GM18502 (cell line): ENCODE results near the gene TPI1.

Source experiments
- ATAC-seq: cut with Tn5 transposase; IDR thresholded peaks from one replicate; pipeline ENCODE4 v1.9.1; 2021; ENCODE audit warnings: mild to moderate bottlenecking; ENCODE audit not compliant: unreplicated experiment, poor library complexity

Gene TPI1

DNA sequence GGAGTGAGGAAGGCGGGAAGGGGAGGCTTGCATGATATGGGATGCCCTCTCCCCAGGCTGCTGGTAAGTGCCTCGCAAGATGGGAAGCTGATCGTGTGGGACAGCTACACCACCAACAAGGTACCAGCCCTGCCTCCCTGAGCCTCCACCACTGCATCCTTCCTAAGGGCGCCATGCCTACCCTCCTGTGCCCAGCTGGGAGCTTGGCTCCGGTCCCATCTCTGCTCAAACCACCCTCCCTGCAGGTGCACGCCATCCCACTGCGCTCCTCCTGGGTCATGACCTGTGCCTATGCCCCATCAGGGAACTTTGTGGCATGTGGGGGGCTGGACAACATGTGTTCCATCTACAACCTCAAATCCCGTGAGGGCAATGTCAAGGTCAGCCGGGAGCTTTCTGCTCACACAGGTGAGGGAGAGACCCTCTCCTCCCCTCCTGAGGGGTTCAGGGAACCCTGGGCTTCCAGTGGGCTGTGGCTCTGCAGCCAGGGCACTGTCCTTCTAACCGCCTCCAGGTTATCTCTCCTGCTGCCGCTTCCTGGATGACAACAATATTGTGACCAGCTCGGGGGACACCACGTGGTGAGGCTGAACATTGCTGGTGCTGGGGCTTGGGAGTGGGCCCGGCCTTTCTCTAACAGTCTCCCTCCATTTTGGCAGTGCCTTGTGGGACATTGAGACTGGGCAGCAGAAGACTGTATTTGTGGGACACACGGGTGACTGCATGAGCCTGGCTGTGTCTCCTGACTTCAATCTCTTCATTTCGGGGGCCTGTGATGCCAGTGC, 24.0 kb upstream of the TPI1 start:
- no peak for ATAC-seq

DNA sequence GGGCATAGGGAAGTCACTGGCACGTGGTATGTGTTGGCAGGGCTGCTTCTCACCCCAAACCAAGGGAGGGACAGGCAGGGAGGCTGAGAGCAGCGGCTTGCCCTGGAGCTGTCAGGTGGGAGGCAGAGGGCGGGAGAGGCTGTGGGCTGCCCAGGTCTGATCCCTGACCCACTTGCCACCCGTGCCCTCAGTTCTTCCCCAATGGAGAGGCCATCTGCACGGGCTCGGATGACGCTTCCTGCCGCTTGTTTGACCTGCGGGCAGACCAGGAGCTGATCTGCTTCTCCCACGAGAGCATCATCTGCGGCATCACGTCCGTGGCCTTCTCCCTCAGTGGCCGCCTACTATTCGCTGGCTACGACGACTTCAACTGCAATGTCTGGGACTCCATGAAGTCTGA, 21.9 kb upstream of the TPI1 start:
- no peak for ATAC-seq

DNA sequence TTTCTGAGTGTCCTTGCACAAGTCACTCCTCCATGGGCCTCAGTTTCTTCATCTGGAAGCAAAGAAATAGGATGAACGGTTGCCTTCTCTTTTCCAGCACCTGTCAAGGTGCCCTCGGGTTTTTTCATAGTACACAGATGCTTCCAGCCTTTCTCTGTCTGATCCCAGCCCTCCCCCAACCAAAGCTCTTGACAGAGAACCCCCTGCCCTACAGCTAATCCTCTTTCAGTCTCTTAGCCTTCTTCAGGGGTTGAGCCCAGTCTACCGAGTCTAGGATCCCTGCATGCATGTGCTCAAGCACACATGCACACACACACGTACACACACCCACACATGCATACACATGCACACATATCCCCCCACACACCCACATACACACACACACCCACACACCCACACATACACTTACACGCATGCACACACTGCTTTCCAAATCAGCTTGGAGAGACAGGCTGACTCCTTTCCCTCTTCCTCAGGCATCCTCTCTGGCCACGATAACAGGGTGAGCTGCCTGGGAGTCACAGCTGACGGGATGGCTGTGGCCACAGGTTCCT, 20.9 kb upstream of the TPI1 start:
- ATAC-seq = no peak

DNA sequence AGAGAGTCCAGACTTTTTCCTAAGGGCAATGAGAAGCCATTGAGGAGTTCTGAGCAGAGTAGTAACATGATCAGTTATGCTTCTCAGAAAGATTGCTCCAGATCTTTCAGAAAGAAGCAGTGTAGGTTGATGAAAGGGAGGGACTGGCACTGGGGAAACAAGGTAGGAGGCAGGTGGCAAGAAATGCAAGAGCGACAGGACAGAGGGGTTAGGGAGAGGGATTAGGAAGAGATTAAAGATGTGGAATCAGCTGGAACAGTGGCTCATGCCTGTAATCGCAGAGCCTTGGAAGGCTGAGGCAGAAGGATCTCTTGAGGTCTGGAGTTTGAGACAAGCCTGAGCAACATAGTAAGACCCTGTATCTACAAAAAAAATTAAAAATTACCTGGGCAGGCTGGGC, 19.7 kb upstream of the TPI1 start:
- no peak for ATAC-seq

DNA sequence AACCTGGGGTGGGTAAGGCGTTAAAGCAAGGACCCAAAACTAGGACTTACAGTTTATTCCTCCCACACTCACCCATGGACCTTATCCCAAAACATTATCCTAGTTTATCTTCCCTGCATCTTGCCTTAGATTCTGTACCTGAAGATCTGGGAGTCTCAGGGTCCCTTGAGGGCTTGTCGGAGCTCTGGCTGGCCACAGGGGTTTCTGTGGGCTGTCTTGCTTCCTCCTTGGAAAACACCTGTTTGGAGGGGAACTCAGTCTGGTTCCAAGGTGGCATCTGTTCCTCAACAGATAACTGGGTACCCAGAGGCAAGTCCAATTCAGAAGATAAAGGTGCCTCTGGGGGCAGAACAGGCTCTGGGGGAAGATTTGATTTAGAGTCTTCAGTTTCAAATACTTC, 17.9 kb upstream of the TPI1 start:
- ATAC-seq = no peak

DNA sequence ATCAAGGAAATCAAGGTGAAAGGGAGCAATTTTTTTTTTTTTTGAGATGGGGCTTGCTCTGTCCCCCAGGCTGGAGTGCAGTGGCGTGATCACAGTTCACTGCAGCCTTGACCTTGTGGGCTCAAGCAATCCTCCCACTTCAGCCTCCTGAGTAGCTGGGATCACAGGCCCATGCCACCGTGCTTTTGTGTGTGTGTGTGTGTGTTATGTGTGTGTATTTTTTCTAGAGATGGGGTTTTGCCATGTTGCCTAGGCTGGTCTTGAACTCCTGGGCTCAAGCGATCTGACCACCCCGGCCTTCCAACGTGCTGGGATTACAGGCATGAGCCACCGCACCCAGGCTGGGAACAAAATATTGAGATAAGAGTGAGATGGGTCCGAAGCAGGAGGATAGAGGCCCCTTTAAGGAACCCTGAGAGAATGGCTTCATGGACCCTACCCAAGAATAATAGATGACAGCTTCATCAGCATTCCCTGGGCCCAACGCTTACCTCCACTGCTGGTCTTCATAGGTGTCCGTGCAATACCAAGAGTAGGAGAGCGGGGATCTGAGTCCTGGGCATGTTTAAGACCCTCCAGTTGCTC, 17.3 kb upstream of the TPI1 start:
- ATAC-seq = no peak

DNA sequence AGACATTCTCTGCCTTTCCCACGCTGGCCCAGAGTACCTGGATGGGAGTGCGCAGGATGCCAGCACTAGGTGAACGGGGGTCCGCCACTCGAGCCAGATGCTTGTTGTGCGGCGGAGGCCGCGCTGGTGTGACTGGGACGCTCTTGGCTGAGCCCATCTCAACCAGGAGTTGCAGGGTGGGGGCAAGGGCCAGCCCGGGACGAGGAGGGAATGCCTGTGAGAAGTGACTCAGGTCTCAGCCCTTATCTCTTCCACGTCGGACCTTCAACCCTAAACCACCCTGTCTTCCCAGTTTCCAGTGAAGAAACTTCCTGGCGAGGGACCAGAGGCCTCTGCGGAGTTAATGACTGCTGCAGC, 16.6 kb upstream of the TPI1 start:
- ATAC-seq = no peak

DNA sequence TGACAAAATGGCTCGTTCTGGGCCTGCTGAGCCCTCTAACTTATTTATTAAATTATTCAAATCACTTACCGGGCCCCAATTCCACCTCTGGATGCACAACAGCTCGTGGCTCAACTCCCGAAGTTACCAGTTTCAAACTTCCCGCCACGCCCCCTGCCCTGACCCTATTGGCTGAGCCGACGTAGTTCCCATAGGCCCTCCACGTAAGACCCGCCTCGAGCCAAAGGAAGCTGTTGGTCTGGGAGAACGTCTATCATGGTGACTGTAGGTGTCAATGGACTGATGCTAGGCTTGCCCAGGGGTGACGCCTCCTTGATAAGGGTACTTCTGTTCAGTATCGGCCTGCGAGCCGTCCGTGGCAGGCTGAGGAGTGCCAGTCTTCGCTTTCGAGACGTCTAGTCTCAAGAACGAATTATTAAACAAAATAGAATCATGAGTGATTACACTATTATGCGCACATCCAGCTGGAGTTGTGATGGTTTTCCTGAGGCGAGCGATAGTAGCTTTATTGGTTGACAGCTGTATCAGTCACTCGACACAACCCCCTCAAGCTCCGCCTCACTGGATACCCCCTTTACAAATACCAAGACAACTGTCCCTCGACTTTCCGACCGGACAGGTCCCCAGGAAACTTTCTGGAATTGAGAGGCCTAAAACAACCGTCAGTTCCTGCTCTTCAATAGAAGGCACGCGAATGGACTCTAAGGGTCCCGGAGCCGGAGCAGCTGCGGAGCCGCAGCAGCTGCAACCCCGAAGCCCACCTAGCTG, 16.0 kb upstream of the TPI1 start, which contains the start of gene CDCA3:
Gene CDCA3, minus strand, starts transcription at position 134 of the 768 bp plus-strand sequence. CDS start 334 bp downstream, outside the sequence.
- peak; percentile 54 for ATAC-seq

DNA sequence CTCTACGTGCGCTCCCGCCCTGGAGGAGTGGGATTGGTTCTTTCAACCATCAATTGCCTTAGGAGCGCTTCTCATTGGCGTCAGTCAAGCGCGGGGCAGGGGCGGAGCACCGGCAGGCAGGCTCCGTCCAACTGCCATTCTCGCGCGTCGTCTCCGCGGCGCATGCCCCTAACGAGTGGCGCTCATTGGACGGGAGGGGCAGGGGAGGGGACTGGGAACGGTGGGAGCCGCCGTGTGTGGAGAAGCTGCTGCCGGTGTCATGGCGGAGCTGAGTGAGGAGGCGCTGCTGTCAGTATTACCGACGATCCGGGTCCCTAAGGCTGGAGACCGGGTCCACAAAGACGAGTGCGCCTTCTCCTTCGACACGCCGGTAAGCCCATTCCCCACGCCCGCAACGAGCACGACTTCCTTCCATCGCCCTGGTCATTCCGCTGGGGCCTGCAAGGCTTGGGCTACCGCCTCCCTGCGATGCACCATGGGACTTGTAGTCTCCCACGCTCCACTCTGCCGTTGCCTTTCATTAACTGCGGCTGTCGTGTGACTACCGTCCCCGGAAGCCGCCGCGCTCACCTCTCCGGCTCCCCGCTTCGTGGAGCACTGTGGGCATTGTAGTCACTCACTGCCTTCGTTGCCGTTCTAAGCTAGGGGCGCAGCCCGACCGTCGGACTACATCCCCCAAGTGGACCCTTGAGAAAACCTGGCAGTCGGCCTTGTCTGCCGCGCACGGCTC, 15.2 kb upstream of the TPI1 start, which contains the start of gene USP5:
Gene USP5, plus strand, starts transcription at position 230 of the 730 bp plus-strand sequence. Its CDS starts 30 bp downstream, at position 260.
- ATAC-seq = peak; percentile 70

DNA sequence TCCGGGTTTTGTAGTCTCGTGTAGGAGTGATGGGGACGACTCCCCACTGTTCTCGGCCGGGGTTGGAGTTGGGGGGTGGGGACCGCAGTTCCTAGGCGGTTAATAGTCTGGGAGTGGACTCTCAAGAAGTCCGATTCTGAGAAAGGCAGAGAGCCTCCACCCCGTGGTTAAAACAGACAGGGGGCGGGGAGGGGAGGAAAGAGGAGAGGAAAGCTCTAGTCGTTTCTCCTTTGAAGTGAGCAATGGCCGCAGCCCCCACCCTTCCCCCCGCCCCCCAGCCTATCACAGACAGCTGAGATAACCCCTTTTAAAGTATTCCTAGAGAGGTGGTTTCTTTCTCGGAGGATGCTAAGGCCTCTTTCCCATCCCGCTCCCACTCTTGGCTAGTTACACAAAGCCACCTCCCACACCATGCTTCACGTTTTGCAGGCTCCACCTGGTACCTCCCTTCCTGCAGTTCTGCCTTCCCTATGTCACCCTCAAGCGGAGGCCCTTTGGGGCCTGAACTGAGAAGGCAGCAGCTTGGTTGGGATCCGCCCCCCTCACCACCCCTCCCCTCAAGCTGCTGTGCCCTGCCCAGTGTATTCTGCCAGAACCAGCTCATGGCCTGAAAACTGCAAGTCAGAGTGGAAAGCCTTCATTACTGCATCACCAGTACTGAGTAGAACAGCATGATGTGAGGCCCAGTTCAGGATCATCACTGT, 14.5 kb upstream of the TPI1 start:
- ATAC-seq = no peak

DNA sequence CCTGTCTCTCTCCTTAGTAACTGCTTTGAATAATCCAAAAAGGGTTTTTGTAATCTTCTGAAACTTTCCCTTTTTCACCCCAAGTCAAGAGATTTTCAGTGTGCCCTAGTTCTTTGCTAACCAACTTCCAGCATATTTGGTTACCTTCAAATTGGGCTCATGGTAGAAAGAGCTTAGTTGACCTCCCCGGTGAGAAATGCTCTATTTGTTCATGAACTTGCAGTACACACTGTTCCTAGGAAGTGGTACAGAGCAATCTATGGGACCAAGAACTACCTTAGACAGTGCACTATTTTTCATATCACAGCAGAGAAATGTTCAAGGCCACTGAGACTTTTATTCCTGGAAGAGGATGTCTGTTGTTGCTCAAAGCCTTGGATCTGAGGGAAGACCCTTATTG, 13.7 kb upstream of the TPI1 start:
- no peak for ATAC-seq

DNA sequence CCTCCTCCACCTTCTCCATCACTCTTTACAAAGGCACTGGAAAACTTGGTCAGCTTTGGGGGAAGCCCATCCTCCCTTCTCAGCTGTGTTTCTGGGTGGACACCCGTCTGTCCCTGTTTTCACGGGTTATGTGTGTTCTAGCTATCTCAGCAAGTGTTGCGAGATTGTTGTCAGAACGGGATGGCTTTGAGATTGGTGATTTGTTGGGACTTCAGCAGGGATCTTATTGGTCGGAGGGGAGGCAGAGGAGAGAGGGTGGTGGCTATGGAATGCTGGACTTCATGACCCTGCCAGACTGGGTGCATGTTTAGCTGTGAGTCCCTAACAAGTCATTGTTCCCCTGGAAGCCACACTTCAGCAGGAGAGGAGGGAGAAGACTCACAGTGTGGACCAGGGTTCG, 13.3 kb upstream of the TPI1 start:
- ATAC-seq = no peak

DNA sequence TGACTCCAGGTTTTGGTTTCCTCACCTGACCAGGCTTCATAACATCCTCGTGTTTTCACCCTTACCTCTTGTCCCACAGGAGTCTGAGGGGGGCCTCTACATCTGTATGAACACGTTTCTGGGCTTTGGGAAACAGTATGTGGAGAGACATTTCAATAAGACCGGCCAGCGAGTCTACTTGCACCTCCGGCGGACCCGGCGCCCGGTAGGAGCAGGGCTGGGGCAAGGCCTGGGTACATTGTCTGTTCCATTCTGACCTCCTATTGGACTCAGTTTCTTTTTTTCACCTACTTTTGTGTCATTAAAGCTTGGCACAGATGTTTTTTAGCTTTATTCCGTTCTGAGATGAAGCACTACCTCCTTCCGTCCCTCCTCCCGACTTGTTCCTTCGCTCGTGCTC, 12.0 kb upstream of the TPI1 start:
- no peak for ATAC-seq

DNA sequence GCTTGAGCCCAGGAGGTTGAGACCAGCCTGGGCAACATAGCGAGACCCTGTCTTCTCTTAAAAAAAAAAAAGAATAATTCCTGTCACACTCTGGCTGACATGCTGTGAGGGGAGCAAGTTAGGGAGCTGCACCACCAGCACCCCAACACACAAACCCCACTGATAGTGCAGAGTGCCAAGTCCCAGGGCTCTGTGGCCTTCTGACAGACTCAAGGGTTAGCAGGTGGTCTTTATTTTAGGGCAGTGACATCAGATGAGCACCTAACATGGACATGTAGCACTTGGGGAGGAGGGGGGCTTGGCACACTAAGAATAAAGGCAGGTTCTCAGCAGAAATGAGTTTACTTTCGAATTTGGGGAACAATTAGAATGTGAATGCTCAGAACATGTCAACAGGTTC, 8.5 kb upstream of the TPI1 start:
- no peak for ATAC-seq

DNA sequence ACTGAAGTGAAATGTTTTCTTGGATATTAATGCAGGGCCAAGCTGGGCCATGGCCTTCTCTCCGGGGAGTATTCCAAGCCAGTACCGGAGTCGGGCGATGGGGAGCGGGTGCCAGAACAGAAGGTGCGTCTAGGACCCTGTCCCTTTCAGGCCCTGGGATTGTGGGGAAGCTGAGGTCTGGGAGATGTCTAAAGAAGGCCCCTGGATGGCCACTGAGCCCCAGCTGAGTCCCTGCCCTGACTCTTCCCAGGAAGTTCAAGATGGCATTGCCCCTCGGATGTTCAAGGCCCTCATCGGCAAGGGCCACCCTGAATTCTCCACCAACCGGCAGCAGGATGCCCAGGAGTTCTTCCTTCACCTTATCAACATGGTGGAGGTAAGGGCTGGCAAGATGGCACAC, 7.2 kb upstream of the TPI1 start:
- no peak for ATAC-seq

DNA sequence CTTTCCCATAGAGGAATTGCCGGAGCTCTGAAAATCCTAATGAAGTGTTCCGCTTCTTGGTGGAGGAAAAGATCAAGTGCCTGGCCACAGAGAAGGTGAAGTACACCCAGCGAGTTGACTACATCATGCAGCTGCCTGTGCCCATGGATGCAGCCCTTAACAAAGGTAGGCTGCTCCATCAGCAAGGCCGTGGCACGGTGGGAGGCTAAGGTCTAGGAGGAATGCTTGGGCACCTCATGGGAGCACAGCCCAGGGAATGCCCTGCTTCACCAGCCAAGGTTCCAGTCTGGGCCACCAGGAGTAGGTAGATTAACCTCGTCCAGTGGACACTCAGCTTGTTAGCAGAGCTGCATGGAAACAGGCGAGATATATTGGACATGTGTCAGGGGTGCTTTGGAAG, 6.4 kb upstream of the TPI1 start:
- ATAC-seq = no peak

DNA sequence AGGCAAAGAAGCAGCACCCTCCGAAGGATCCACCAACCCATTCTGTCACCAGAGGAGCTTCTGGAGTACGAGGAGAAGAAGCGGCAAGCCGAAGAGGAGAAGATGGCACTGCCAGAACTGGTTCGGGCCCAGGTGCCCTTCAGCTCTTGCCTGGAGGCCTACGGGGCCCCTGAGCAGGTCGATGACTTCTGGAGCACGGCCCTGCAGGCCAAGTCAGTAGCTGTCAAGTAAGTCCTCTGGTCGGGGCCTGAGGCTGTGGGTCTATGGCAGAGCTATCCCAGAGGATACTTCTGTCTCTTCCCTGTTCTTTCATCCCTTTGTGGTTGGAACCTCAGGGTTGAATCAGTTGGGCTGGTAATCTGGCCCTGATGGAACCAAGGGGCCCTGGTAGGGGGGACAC, 5.9 kb upstream of the TPI1 start:
- no peak for ATAC-seq

DNA sequence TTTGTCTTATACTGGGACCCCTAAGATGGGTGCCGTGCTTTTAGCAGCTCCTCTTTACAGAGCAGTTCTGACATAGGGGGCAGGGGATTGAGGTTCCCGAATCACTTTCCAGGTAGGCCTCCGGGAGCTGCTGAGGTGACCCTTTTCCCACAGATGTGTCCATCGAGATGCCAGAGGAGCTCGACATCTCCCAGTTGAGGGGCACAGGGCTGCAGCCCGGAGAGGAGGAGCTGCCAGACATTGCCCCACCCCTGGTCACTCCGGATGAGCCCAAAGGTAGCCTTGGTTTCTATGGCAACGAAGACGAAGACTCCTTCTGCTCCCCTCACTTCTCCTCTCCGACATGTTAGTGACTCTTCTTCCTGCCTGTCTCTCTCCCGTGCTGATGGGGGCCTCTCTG, 4.3 kb upstream of the TPI1 start:
- ATAC-seq = no peak

DNA sequence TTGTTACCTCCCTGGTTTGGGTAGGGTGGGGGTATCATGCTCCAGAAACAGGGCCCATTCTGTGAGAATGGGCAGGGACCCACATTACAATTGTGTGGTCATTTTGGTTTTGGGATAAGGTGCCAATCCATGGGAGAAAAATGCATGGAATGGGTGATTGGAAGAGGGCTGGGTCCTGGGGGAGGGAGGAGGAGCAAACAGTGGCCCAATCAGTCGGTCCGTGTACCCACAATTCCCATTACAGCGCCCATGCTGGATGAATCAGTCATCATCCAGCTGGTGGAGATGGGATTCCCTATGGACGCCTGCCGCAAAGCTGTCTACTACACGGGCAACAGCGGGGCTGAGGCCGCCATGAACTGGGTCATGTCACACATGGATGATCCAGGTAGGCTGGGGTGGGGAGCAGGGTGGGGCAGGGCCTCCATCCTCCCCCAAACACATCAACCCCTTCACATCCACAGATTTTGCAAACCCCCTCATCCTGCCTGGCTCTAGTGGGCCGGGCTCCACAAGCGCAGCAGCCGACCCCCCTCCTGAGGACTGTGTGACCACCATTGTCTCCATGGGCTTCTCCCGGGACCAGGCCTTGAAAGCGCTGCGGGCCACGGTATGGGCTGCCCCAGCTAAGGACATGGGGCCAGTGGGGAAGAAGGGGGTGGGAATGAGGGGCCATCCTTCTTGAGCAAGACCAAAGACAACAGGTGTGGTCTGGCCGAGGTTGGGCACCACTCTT, 3.6 kb upstream of the TPI1 start:
- no peak for ATAC-seq
